Hippocampal formation (tissue), 2 donors: ENCODE measurements around the gene MB.
"Not testable (repeated sequence)": the region's sequence is repeated elsewhere in the genome, so short reads cannot be mapped to it uniquely, and the experiment has no call there.

ENCODE experiments used
- DNase-seq, 2 donors: peaks; one replicate each; lab custom pipeline; 2025; lab: John Stamatoyannopoulos, UW

MB gene

DNA sequence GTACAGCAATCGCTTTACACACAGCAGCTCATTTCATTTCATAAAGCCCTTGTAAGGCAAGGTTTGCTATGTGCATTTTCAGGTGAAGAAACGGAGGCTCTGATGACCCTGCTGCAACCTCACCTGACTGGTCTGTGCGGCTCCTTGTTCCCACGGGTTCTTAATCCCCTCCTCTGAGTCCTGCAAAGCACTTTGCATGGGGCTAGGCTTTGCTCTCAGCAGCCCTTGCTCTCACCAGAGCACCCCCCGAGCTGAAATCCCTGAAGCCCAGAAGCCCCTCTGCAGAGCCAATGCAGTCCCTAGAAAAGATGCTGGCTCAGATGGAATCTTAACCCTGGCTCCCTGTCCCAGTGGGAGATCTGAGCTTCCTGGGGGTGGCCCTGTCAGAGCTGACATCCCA is 20.1 kb upstream of the MB start:
- no peak for DNase-seq

DNA sequence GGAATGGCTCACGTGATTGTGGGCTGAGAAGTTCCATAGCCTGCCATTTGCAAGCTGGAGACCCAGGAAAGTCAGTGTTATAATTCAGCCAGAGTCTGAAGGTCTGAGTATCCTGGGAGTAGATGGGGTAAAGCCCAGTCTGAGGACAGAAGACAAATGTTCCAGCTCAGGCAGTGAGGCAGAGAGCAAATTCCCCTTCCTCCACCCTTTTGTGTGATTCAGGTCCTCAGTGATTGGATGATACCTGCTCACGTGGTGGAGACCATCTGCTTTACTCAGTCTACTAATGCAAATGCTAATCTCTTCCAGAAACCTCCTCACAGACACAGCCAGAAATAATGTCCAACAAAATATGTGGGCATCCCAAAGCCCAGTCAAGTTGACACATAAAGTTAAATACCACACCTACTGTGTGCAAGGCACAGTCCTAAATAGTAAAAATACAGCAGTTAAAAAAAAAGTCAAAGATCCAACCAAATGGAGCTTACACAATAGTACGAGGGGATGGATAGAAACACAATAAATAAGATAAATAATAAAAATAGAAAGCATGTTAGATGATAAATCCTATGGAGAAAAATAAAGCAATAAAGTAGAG is 17.9 kb upstream of the MB start:
- no peak for DNase-seq

DNA sequence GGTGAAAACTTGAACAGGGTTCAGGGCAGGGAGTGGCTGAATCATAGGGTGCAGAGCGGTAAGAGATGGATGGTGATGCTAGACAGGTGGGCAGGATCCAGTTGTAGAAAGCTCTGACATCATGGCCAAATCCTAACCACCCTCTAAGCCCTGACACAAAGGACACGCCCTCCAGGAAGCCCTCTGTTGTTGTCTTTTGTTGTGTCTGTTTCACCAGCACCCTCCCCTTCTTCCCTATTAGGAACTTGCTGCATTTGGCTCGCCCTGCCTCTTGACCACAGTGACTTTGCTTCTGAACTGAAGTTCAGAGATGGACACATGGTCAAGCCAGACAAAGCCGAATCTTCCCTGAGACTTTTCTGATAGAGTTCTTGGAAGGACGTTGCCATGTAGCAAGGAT is 16.9 kb upstream of the MB start:
- DNase-seq: no peak

DNA sequence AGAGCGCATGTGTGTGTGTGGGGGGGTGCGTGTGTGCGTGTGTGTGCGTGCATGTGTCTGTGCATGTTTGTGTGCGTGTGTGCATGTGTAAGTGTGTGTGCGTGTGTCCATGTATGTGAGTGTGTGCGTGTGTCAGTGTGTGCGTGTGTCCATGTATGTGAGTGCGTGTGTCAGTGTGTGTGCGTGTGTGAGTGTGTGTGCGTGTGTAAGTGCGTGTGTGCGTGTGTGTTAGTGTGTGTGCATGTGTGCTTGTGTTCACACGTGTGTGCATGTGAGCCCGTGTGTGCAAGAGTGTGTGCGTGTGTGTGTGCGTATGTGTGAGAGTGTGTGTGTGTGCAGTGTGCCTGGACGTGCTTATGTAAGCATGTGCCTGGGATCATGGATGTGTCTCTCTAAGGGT is 16.4 kb upstream of the MB start:
- DNase-seq: no peak

- DNase-seq: no peak
Observed at GRCh38 chr22:35632935-35633334, 15.8 kb upstream of the MB start.

DNA sequence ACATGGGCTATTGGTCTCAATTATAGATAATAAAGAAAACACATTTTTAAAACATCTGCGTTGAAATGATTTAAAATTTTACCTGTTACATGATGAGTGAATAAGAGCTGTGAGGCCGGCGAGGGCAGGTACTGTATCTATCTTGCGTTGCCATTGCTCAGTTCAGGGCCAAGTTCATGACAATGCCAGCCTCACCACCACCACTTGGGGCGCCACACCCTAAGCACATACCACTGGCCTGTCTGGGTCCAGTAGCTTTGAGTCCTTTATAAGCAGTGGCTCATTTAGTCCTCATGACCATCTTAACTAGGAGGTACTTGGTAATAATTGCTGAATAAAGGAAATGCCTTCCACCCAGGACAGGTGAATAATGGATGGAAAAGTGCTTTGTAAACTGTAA is 14.5 kb upstream of the MB start:
- DNase-seq: no peak

DNA sequence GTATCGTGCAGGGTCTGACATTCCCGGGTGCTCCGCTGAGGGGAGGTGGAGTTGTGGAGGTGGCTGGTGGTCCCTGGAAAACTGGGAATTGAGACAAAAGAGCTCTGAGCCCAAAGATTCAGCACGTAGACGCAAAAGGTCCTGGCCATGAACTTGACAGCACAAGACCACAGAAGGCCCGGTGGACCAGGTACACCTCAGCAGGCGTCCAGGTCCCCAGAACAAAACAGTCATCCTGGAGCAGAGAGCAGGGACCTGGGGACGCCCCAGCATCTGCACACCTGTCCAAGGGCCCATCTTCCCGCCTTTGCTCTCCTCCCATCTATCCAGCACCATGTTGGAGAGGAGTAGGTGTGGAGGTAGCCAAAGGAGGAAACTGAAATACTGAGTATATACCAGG is 13.8 kb upstream of the MB start:
- DNase-seq: no peak

GRCh38 chr22:35630387-35630793 is 13.3 kb upstream of the MB start:
- no peak for DNase-seq

DNA sequence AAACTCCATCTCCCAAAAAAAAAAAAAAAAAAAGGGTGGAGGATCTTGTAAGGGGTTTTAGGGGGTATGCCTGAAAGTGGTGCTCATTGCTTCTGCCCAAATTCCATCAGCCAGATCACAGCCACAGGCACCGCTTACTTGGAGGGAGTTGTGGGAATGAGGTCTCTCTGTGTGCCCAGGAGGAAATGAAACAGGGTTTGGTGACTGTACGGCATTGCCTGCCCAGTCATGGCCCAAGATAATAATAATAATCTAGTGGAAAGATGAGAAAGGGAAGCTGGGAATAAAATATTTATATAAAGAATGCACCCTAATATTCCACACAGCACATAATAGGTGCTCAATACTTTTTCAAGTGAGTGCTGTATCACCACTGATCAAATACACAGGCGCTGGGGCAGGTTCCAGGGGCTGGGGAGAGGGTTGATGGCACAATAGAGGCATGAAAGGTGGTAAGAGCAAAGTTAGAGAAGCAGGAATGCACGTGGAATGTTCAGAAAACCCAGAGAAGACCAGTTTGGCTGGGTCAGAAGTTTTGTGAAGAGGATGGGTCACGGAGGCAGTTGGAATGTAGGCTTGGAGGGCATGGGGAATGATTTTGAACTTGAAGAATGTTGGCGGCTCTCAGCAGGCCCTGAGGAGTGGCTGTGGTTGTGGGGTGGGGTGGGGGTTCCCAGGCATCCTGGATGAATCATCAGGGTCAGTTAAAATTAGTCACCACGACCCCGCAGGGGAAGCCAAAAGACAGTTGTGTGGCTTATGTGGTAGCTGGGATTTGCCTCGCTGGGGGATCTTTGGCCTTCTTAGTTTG is 12.5 kb upstream of the MB start:
- DNase-seq: no peak

GRCh38 chr22:35628732-35629131 is 11.6 kb upstream of the MB start:
- DNase-seq: no peak

- DNase-seq: peak in 1 of 2 donors; percentile 43
Observed at GRCh38 chr22:35627267-35628041, 10.3 kb upstream of the MB start.

DNA sequence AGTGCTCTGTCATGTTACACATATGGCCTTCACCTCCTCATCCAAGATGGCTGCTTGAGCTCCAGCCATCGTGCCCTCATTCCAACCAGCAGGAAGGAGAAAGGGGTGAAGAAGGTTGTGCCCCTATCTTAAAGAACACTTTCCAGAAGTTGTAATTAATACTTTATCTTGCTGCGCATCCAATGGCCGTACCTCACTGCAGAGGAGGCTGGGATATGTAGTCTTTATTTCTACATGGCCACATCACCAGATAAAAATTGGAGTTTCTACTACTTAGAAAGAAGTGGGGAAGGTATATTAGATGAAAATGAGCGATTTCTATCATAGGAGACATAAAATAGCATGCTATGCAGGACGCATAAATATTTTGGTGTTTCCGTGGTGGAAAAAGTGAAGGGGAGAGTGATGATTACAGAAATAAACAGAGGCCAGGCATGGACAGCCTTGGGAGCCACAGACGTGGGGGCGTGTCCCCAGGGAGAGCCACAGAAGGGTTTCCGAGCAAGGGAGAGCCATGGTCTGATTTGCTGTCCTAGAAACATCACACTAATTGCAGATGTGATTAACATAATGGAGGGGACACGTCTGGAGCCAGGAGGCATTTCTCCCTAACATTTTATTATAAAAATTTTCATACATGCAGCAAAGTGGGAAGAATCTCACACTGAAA is 8.8 kb upstream of the MB start:
- no peak for DNase-seq

GRCh38 chr22:35624547-35624946 is 7.4 kb upstream of the MB start:
- no peak for DNase-seq

DNA sequence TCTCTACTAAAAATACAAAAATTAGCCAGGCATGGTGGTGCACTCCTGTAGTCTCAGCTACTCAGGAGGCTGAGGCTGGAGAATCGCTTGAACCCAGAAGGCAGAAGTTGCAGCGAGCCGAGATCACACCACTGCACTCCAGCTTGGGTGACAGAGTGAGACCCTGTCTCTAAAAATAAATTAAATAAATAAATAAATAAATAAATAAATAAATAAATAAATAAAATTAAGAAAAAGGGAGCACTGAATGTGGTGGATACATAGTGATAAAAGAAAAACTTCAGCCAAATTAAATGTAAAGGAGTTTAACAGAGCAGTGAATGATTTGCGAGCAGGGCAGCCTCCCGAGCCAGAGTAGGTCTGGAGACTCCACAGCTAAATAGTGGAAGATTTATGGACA is 6.8 kb upstream of the MB start:
- not testable (repeated sequence) for DNase-seq

GRCh38 chr22:35622191-35622913 is 5.2 kb upstream of the MB start:
- DNase-seq: no peak

- no peak for DNase-seq
Observed at GRCh38 chr22:35621451-35621850, 4.3 kb upstream of the MB start.

DNA sequence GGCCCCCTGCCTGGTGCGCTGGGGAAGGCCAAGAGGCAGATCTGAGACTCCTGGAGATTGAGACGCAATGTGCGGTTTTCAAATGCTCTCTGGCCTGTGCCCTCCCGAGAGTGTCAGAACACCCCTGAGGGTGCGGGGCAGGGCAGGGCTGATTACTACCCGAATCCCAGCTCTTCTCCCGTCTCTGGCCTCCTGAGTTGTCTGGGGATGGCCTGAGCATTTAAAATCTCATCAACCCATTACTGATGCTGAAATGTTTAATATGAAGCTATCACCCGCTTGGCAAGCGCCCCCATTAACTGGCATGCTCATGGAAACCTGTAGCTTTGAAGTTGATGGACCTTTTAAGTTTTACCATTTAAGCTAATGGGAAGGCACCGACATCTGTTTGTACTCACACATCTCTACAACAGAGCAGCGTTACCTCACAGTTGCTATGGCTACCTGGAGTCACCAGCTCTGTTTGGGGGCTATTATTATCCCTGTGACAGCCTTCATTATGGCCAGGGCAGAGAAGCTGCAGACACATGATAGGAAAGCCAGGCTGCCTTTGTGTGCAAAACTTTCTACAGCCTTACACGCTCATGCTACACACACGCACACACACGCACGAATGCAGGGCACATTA is 3.6 kb upstream of the MB start:
- peak in 1 of 2 donors; percentile 3 for DNase-seq

GRCh38 chr22:35619336-35620094 is 2.4 kb upstream of the MB start:
- DNase-seq: no peak

- no peak for DNase-seq
Observed at GRCh38 chr22:35618427-35619223, 1.5 kb upstream of the MB start.

- DNase-seq: no peak
Observed at GRCh38 chr22:35616043-35616442, 1.1 kb downstream of the MB start.
